ENCODE data around the gene HOXA3. TPM values are rescaled to one million over a fixed set of nuclear protein-coding genes. Genes with fewer than 3 reads are reported as not detected.

The HOXA3 gene
- total RNA-seq, 4 donors from 2014 or later, result 3.4 to 3.9 (median 3.6) TPM

- TF ChIP-seq CTCF (IDR thresholded peaks at IDR 0.05; ENCODE audit: low read depth), result no peak
Observed at GRCh38 chr7:27131390-27131819, 21.0 kb downstream of the HOXA3 start.

GRCh38 chr7:27130540-27131389 is 21.6 kb downstream of the HOXA3 start, which contains the start of gene HOXA4:
TSS of gene HOXA4 (minus strand) at chr7:27130757. CDS start at chr7:27130733, 24 bp downstream.
- no peak for TF ChIP-seq CTCF (IDR thresholded peaks at IDR 0.05; ENCODE audit: low read depth)

GRCh38 chr7:27129729-27130539 is 22.4 kb downstream of the HOXA3 start:
- TF ChIP-seq CTCF (IDR thresholded peaks at IDR 0.05; ENCODE audit: low read depth), result no peak

DNA sequence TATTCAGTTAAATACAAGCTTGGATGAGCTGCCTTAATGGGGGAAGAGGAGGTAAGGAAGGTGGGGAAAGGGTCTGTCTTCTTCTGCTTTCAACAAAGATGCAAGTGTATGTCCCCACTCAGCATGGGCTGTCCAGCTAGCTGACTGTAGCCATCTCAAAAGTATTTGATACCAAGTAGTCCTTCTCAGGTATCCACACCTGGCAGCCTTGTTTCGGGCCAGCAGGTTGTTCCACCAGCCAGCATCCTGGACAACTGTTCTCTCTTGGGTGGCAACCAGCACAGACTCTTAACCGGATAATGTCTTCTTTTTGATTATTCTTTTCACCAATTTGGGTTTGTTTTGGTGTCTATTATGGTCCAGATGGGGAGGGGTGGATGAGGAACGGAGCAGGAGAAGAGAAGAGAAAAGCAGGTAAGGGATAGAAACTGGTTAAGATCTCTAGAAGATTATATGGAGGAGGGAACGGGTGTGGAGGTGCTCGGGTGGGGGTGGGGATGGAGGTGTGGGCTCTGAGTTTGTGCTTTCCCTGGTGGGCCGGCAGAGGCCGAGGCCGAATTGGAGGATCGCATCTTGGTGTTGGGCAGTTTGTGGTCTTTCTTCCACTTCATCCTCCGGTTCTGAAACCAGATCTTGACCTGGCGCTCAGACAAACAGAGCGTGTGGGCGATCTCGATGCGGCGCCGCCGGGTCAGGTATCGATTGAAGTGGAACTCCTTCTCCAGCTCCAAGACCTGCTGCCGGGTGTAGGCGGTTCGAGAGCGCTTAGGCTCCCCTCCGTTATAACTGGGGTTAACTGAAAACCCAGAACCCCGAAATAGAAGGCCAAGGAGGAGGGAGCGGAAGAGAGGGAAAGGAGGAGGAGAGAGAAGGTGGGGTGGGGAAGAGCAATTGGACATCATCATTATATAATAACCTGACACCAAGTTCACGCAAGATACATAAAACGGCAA is 23.3 kb downstream of the HOXA3 start:
- no peak for TF ChIP-seq CTCF (IDR thresholded peaks at IDR 0.05; ENCODE audit: low read depth)

DNA sequence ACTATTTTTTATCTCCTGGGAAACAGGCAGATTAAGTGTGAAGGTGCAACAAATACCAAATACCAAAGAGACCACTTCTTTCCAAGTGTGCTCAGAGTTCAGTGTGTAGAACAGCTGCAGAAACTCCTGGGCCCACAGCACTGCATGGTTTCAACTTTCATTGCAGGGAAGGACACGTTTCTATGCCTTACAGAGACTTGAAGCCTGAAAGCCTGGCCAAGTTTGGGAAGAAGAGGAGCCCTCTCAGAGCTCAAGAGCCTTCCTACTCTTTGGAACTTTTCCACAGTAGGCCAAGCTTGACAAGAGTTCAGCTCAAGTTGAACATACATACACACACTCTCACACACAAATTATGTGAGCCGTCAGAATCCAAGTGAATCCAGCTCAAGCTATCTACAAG is 24.3 kb downstream of the HOXA3 start:
- no peak for TF ChIP-seq CTCF (IDR thresholded peaks at IDR 0.05; ENCODE audit: low read depth)

DNA sequence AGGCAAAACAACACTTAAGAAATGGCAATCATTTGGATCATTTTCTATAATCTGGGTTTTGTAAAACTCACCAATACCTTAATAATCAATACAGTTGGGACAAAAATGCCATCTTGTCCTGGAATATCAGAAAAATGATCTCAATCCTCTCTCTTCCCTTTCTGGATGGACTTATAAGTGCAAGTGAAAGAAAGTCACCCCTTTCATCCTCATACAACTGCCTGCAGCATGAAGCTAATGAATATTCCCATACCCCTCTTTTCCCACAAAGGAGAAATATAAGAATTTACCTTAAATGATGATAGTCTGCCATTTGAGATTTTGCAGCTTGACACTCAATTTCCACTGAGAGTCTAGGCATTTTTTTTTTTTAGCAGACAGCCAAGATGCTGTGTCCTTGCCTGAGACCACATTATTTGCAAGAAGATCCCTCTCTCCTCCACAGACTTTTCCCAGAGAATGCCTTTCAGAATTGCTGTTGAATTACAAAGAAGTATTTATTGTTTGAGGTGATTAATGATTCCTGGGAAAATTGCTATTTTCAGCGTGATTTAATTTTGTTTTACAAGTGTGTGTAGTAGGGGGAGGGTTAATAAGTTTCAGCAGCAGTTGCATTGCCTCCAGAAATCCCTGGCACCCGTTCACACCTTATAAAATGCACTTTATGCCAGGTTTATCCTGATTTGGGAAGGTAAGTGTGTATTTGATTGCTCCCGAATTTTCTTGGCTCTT is 25.6 kb downstream of the HOXA3 start:
- no peak for TF ChIP-seq CTCF (IDR thresholded peaks at IDR 0.05; ENCODE audit: low read depth)

Data from subcutaneous adipose tissue (tissue), 4 donors.